ENCODE measurements around the gene PTPRG. TPM values are rescaled to one million over a fixed set of nuclear protein-coding genes. Genes with fewer than 3 reads are reported as not detected.

The PTPRG gene
- total and polyA plus RNA-seq, 2 experiments from 2014 or later: 8.5 to 34.9 TPM

DNA sequence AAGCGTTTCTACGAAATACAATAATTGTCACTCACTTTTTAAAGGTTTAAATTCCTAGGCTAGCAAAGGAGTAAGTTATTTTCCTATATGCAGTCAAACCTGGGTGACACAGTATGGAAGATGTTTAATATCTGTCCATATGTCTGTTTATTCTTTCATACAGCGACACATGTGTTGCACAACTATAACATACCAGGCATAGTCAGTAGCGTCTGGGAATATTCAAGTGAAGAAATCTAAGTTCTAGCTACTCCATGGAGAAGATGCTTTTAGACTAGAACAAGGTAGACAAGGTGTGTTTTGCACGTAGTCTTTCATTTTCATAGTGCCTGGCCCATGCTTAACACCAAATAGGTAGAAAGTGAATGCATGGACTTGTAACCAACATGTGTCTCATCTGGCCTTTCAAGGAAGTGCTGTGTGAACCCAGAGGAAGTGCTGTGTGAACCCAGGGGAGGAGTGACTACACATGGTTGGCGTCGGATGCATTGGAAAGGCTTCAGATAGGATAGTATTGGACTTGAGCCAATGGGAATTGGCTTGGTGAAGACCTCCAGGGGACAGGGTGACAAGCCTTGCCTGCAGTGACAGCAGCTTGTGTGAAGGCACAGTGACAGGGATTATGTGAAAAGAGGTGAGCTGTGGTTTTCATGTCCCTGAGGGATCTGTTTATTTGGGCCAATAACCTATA is 267.0 kb downstream of the PTPRG start:
- H3K9me2 ChIP-seq (replicated peaks; ENCODE audit: insufficient read depth): no peaks in the 10 kb centered on the region
- no peak for DNase-seq (ENCODE audit: low spot score)
- no peak overlapping the region for H2AFZ ChIP-seq
- H3K27ac ChIP-seq: no peak overlapping the region
- H3K4me1 ChIP-seq (ENCODE audit: insufficient read depth): no peaks in the 10 kb centered on the region
- H3K4me3 ChIP-seq: no peak overlapping the region
- H3K4me2 ChIP-seq: no peak overlapping the region
- WGBS (ENCODE audit: low lambda C conversion rate, missing lambda C conversion rate): 90% methylated on average over 7 of the region's 7 CpGs
- H3K79me2 ChIP-seq: peaks cover 6% of the 10 kb centered on the region
- no peaks in the 10 kb centered on the region for H3K27me3 ChIP-seq
- H3K9me3 ChIP-seq (ENCODE audit: low read depth): no peaks in the 10 kb centered on the region
- H3K36me3 ChIP-seq (replicated peaks; ENCODE audit: insufficient read depth, low read depth): no peaks in the 10 kb centered on the region
- no peaks in the 10 kb centered on the region for H4K20me1 ChIP-seq (ENCODE audit: insufficient read depth, poor library complexity, severe bottlenecking)
- TF ChIP-seq EZH2phosphoT487 (IDR thresholded peaks at IDR 0.05; ENCODE audit: low read depth, severe bottlenecking, unreplicated experiment) (no peak), EZH2 (IDR thresholded peaks at IDR 0.05; ENCODE audit: borderline replicate concordance) (no peak)
- TF ChIP-seq, protein P1, sequence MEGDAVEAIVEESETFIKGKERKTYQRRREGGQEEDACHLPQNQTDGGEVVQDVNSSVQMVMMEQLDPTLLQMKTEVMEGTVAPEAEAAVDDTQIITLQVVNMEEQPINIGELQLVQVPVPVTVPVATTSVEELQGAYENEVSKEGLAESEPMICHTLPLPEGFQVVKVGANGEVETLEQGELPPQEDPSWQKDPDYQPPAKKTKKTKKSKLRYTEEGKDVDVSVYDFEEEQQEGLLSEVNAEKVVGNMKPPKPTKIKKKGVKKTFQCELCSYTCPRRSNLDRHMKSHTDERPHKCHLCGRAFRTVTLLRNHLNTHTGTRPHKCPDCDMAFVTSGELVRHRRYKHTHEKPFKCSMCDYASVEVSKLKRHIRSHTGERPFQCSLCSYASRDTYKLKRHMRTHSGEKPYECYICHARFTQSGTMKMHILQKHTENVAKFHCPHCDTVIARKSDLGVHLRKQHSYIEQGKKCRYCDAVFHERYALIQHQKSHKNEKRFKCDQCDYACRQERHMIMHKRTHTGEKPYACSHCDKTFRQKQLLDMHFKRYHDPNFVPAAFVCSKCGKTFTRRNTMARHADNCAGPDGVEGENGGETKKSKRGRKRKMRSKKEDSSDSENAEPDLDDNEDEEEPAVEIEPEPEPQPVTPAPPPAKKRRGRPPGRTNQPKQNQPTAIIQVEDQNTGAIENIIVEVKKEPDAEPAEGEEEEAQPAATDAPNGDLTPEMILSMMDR (IDR thresholded peaks at IDR 0.05; ENCODE audit: poor library complexity): no peak

DNA sequence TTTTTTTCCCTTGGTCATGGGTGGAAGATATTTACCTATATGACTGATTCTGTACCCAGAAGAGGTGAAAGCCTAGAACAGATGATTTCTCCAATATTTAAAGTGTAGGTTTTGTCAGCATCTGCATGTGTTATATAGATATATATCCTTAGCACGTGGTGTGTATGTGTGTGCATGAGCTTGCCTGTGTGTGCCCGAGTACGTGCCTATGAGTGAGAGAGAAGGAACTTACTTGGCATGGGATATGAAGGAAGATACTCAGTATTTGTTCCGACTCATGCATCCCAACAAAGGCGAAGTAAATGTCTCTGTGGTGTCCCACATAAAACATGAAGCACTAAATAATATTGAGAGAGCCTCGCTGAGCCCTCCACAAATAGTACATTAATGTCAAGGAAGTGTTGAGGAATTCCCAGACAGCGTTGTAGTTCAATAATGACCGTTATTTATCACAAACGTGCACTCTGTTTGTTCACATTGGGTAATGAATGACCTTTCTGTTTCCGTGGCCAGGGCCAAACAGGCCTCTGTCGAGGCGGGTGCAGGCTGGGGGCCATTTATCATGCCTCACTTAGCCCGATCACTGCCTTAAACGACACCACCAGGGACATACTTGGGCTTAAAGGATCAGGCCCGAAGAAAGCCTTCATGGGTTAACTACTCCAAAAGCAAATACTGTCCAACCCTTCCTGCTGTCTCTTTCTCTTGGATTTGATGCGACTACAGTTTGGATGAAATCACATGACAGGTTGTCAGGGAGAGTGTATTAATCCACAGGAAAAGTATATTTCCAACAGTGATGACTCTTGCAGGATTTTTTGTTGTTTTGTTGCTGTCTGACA is 267.7 kb downstream of the PTPRG start:
- no peak for DNase-seq (ENCODE audit: low spot score)
- WGBS (ENCODE audit: low lambda C conversion rate, missing lambda C conversion rate): 63% methylated on average over 16 of the region's 16 CpGs
- no peaks in the 10 kb centered on the region for H3K4me1 ChIP-seq (ENCODE audit: insufficient read depth)
- no peak overlapping the region for H2AFZ ChIP-seq
- H3K27ac ChIP-seq: no peak overlapping the region
- peaks cover 6% of the 10 kb centered on the region for H3K79me2 ChIP-seq
- no peaks in the 10 kb centered on the region for H4K20me1 ChIP-seq (ENCODE audit: insufficient read depth, poor library complexity, severe bottlenecking)
- H3K9me2 ChIP-seq (replicated peaks; ENCODE audit: insufficient read depth): no peaks in the 10 kb centered on the region
- no peaks in the 10 kb centered on the region for H3K27me3 ChIP-seq
- no peak overlapping the region for H3K4me3 ChIP-seq
- H3K9me3 ChIP-seq (ENCODE audit: low read depth): no peaks in the 10 kb centered on the region
- no peaks in the 10 kb centered on the region for H3K36me3 ChIP-seq (replicated peaks; ENCODE audit: insufficient read depth, low read depth)
- H3K4me2 ChIP-seq: no peak overlapping the region
- TF ChIP-seq, protein P1 (IDR thresholded peaks at IDR 0.05; ENCODE audit: poor library complexity): no peak
- TF ChIP-seq EZH2phosphoT487 (IDR thresholded peaks at IDR 0.05; ENCODE audit: low read depth, severe bottlenecking, unreplicated experiment) (no peak), EZH2 (IDR thresholded peaks at IDR 0.05; ENCODE audit: borderline replicate concordance) (no peak)

DNA sequence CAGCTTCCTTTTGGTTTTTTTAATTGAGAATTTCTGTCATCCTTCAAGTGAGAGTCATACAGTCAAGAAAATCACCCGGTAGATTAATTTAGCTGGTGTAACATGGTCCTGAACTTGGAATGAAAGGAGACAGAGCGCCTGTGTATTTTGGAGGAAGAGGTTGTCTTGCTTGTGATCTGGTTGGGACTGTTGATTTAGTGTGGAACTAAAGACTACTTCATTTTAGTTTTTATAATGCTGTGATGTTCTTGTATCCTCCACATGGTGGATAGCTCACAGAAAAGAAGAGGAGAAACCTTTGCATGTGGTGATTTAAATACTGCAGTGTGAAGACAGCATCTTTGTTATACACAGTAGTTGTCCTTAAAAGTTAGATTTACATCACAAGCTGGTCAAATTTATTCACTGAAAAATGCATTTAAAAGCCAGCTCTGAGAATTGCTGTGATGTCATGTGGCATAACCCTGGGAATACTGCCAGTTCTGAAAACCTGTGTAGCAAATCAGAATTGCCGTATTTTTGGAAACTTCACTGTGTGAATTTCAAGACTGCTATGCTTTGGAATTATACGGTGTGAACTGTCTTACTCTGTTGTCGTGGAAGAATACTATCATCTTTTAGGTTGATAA is 268.5 kb downstream of the PTPRG start:
- no peak overlapping the region for H3K4me3 ChIP-seq
- H3K4me2 ChIP-seq: no peak overlapping the region
- H4K20me1 ChIP-seq (ENCODE audit: insufficient read depth, poor library complexity, severe bottlenecking): no peaks in the 10 kb centered on the region
- WGBS (ENCODE audit: low lambda C conversion rate, missing lambda C conversion rate): 94% methylated on average over 5 of the region's 5 CpGs
- H3K9me3 ChIP-seq (ENCODE audit: low read depth): no peaks in the 10 kb centered on the region
- peaks cover 6% of the 10 kb centered on the region for H3K79me2 ChIP-seq
- no peak for DNase-seq (ENCODE audit: low spot score)
- no peaks in the 10 kb centered on the region for H3K36me3 ChIP-seq (replicated peaks; ENCODE audit: insufficient read depth, low read depth)
- H3K27me3 ChIP-seq: no peaks in the 10 kb centered on the region
- H3K27ac ChIP-seq: no peak overlapping the region
- TF ChIP-seq, protein P1 (IDR thresholded peaks at IDR 0.05; ENCODE audit: poor library complexity): no peak
- H2AFZ ChIP-seq: no peak overlapping the region
- no peaks in the 10 kb centered on the region for H3K4me1 ChIP-seq (ENCODE audit: insufficient read depth)
- H3K9me2 ChIP-seq (replicated peaks; ENCODE audit: insufficient read depth): no peaks in the 10 kb centered on the region
